HUDEP-2 (cell line): Measurements from ENCODE around the gene PHLPP1.

ENCODE experiments used
- DNase-seq, 76 experiments: peaks; one replicate each; lab custom pipeline; 2025; ENCODE audit not compliant: unreplicated experiment in 76 of 76; lab: John Stamatoyannopoulos, UW

PHLPP1 gene

GRCh38 chr18:62769216-62769615 lies 53.9 kb downstream of the PHLPP1 start:
- no peak for DNase-seq

- no peak for DNase-seq
These were observed 56.3 kb downstream of the PHLPP1 start for GRCh38 chr18:62771494-62772270.

DNA sequence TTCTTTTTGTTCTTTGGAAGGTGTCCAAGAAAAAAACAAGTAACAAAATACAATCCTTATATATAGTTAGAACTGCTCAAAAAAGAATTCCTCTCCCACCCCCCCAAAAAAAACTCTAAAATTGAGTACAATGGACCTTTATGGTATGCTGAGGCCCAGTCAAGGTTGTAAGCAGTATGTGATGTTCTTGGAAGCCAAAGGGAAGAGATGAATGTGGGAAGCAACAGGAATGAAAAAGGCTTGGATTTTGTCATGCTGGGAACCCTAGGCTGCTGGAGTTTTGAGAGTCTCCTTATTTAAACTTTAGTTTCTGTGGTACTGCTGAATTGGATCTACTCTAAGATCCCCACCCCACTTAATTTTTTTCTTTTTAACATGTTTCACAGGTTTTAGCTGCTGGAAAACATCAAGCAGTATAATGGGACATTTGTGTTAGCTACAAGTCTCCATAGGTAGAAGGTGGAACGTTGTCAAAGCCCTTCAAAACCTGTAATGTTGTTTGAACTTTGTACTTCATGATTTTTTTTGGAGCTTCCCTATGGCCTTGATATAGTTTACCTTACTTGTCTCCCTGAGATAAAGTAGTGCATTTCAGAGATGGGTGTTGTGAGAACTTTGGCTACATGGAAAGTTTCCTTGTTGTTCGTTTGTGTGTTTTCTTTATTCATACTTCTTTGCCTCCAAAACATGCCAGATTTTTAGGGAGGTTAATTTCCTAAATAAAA lies 57.7 kb downstream of the PHLPP1 start:
- no peak for DNase-seq

DNA sequence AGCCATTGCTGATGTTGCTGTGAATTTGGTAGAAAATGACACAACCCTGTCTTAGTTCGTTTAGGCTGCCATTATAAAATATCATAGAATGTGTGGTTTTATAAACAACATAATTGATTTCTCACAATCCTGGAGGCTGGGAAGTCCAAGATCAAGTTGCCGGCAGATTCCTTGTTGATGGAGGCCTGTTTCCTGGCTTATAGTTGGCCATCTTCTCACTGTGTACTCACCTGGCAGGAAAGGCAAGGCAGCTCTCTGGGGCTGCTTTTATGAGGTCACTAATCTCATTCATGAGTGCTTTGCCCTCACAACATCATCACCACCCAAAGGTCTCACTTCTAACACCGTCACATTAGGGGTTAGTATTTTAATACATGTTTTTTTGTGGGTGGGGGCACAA lies 58.4 kb downstream of the PHLPP1 start:
- DNase-seq = no peak

- DNase-seq = no peak
These were observed 60.8 kb downstream of the PHLPP1 start for GRCh38 chr18:62776024-62776570.

GRCh38 chr18:62777814-62778213 lies 62.5 kb downstream of the PHLPP1 start:
- DNase-seq = no peak

DNA sequence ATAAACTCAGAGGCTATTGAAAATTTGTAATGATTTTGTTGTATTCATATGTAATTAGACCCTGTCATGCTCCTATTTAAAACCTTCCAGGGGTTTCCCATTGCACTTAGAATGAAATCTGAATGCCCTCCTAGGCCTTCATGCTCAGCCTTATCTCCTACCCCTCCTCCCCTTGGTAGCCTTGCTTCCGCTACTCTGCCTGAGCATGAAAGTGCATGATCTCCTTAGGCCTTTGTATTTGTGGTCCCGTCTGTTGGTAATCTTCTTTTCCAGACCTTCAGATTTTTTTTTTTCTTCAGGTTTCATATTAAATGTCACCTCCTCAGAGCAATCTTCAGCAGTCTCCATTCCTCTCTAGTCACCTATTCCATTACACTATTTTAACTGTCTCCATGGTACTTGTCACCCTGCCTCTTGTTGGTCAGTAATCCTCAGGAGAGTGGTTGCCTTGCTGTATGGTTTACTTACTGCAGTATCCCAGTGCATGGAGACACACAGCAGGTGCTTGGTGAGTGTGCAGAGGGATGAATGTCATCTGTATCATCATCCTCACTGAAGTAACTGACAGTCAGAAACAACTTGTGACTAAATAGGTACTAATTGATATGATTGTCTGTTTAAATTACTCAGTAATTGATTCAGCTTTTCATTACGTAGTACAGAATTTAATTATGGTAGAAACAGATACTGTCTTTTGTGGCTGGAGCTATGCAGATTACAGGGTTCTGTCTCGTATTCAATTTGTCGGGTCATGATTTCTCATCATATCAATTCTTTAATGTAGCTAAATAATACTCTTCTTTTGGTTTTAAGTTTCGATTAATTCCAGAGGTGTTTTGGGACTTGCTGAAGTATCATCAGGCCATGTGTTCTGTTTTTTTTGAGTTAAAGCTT lies 63.9 kb downstream of the PHLPP1 start:
- no peak for DNase-seq

- DNase-seq = no peak
These were observed 65.9 kb downstream of the PHLPP1 start for GRCh38 chr18:62781262-62781661.

- DNase-seq = no peak
These were observed 66.6 kb downstream of the PHLPP1 start for GRCh38 chr18:62781893-62782292.

- DNase-seq = no peak
These were observed 69.1 kb downstream of the PHLPP1 start for GRCh38 chr18:62784338-62784965.

DNA sequence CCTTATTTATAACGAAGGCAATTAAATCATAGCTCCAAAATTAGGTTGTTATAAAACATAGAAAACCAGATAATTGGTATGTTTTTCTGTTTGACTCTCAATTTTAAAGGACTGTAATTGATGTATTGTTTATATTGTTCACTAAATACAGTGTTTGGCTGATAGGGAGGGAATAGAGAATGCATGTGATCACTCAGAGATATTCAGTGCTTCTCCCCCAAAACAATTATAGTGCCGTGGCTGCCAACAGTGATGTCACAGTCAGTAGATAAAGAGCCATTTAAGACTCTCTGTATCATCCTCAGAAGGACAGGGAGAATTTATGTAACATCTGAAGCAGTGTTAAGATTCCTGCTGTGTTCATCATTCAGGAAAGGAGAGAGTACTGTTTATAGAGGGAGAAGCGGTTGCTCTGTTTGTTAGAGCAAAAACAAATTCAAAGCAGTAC lies 69.6 kb downstream of the PHLPP1 start:
- DNase-seq = no peak

DNA sequence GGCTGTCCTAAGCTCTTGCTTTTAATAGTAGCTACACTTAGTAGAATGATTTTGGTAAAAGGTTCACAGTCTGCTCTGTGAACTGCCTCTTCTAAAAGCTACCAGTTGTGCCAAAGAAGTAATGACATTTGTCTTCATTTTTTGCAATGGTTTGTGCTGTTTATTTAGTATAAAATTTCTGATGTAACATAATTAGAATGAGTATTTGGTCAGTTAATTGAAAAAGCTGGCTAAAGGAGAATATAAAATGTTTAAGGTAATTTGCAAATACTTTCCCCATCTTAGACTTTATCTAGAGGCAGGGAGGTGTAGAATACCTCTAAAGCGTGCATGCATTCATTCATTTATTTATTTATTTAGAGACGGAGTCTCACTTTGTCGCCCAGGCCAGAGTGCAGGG lies 71.3 kb downstream of the PHLPP1 start:
- no peak for DNase-seq

GRCh38 chr18:62788111-62788510 lies 72.8 kb downstream of the PHLPP1 start:
- no peak for DNase-seq

DNA sequence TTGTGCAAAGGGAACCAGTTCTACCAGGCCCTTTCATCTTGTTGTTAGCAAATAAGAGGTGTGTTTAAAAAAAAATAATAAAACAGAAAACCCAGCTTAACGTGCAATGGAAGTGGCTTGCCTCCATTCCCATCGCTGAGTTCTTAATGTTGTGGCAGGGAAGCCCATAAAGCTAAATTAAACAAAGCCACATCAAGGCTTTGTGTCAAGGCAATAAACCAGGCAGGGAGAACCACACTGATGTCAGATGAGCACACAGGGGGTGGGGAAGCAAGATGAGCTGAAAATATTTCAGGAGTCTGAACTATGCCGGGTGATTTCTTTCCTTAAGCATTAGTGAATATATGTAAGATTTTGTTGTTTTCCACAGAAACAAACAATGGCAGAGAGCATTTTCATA lies 73.5 kb downstream of the PHLPP1 start:
- no peak for DNase-seq

- no peak for DNase-seq
These were observed 75.8 kb downstream of the PHLPP1 start for GRCh38 chr18:62790871-62791772.

DNA sequence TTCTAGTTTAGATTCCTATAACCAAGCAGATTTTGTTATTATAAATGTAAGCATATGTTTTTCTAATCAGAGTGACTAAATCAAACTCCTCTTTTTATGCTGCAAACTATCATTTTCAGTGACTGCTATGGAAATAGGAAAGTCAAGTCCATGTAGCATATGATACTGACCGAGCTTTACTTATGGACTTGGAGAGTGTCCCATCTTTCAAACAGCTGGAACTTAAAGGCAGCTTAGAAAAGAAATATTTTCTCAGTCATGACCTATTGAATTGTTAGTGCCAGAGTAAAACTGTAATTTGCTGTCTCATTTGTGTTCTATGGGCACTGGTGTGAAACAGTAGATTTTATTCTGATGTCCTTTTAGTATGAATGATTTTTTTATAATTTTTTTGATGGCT lies 76.7 kb downstream of the PHLPP1 start:
- no peak for DNase-seq

GRCh38 chr18:62795813-62796212 lies 80.5 kb downstream of the PHLPP1 start:
- no peak for DNase-seq

DNA sequence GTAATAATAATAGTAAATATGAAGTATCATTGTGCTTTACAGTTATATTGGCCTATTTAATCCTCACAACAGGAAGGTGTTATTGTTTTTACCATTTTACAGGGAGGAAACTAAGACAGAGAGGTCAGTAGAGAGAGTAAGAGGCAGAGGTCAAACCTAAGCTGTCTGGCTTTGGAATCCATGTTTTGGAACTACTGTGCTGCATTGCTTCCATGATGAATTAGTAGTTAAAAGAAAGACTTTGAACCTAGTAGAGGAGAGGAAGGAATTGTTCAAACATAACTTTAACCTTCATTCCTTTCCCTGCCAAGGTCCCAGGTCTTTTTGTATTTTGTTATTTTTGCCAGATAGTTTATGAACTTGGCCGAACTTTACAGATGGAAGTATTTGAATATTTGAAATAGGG lies 80.9 kb downstream of the PHLPP1 start:
- no peak for DNase-seq

GRCh38 chr18:62797329-62797728 lies 82.0 kb downstream of the PHLPP1 start:
- DNase-seq = no peak
